Activated T-helper 2 cell treated with anti-CD3 and anti-CD28 coated beads, Interferon-gamma antibody, Interleukin-2, Interleukin-4, amounts not matched to agents 10 μg/mL and 5 μg/mL and 100 μg/mL, durations not matched to agents 14 hours and 24 hours and 36 hours (primary cell): Measurements from ENCODE around the gene MIOS. TPM values are rescaled to one million over a fixed set of nuclear protein-coding genes. Genes with fewer than 3 reads are reported as not detected.

Source experiments
- DNase-seq: peaks from one replicate; pipeline ENCODE4 v3.0.0; 2021; ENCODE audit warnings: low spot score
- H3K27ac Mint-ChIP-seq: one replicate; pipeline ENCODE4 v1.8.0; 2021; ENCODE audit warnings: mixed read lengths
- H3K27me3 Mint-ChIP-seq: one replicate; pipeline ENCODE4 v1.8.0; 2021; ENCODE audit warnings: low read depth, mixed read lengths
- H3K36me3 Mint-ChIP-seq: one replicate; pipeline ENCODE4 v1.8.0; 2021; ENCODE audit warnings: low read depth, mixed read lengths
- H3K4me1 Mint-ChIP-seq: one replicate; pipeline ENCODE4 v1.8.0; 2021; ENCODE audit warnings: low read depth, mixed read lengths
- H3K4me3 Mint-ChIP-seq: one replicate; pipeline ENCODE4 v1.8.0; 2021; ENCODE audit warnings: low read depth, mild to moderate bottlenecking, moderate library complexity, mixed read lengths
- H3K9me3 Mint-ChIP-seq: one replicate; pipeline ENCODE4 v1.8.0; 2021; ENCODE audit warnings: mixed read lengths
- intact Hi-C: fragments of 100-400 bp; cut with micrococcal nuclease; formaldehyde crosslinking; loops from one replicate; pipeline ENCODE4 v1.15.1; 2023
- total RNA-seq: library from RNA; stranded (reverse); gene quantifications from 2 replicates; pipeline ENCODE4 v1.2.3, GENCODE V29; 2022

MIOS gene
- total RNA-seq = 29.8 and 30.3 TPM in 2 replicates

DNA sequence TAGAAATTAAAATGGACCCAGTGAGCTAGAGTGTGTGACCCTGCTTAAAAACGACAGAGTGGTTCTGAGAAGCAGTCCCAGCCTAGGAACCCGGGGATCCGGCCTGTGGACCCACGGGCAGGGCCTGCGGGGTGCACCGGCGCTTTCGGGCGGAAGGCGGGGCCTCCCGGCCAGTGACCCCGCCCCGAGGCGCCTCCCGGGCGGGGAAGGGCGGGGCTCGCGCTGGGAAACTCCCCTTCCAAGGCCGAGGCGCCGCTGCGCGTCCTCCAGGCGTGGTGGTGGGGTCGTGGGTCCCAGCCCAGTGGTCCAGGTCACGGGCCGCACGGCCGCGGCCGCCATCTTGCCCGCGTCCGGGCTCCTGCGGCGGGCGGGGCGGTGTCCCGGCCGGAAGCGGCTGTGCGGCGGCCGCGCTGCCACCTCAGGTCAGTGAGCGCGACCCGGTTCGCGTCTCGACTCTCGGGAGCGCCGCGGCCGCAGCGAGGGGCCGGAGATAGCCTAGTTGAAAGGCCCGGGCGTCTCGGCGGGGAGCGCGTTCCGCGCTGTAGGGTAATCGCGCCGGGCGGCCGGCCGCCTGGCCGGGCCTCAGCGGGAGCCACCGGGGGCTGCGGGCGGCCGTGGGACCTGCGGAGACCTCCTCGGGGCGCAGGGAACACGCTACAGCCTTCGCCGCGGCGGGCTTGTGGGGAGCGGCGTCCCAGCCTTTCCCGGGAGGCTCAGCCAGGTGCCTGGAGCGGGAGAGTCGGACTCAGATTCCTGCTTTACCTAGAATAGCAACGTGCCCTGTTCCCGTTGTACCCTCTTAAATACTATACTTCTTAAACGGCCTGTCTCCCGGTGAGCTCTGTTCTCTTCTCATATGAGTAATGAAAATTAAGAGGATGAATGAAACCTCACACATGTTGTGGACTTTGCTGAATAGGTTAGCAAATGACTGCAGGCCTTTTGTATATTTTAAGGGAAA is at the start of gene MIOS:
Gene MIOS (plus strand): TSS at position 234 of the 961 bp plus-strand sequence. CDS start 5,592 bp downstream, outside the sequence.
- H3K4me3 Mint-ChIP-seq = peak within 1 kb of the TSS; percentile 76
- H3K27ac Mint-ChIP-seq = peak within 1 kb of the TSS; percentile 61
- no peaks in the 10 kb centered on the region for H3K9me3 Mint-ChIP-seq
- peaks cover 27% of the 10 kb centered on the region for H3K4me1 Mint-ChIP-seq
- DNase-seq = peak; percentile 76
- peaks cover 26% of the 10 kb centered on the region for H3K36me3 Mint-ChIP-seq
- intact Hi-C loops = loop anchor here (5.0 kb wide), 4 partner anchors 195 to 630 kb away; partner anchors contain the start of gene GLCCI1
- H3K27me3 Mint-ChIP-seq = peaks cover 9% of the 10 kb centered on the region

- no peak overlapping the region for H3K27ac Mint-ChIP-seq
- H3K36me3 Mint-ChIP-seq = no peaks in the 10 kb centered on the region
- intact Hi-C loops = no loop called here
- H3K27me3 Mint-ChIP-seq = peaks cover 8% of the 10 kb centered on the region
- no peaks in the 10 kb centered on the region for H3K9me3 Mint-ChIP-seq
- no peak for DNase-seq
- no peaks in the 10 kb centered on the region for H3K4me1 Mint-ChIP-seq
- H3K4me3 Mint-ChIP-seq = no peak overlapping the region
Measured at GRCh38 chr7:7517754-7518153, 48.9 kb upstream of the MIOS start.

DNA sequence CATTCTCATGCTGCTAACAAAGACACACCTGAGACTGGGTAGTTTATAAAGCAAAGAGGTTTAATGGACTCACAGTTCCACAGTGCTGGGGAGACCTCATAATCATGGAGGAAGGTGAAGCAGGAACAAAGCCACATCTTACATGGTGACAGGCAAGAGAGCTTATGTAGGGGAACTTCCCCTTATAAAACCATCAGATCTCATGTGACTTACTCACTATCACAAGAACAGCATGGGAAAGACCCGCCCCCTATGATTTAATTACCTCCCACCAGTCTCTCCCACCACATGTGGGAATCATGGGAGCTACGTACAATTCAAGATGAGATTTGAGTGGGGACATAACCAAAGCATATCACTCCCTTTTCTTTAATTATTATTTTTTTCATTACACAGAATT is 47.6 kb upstream of the MIOS start:
- no peak overlapping the region for H3K27ac Mint-ChIP-seq
- H3K9me3 Mint-ChIP-seq = no peaks in the 10 kb centered on the region
- H3K36me3 Mint-ChIP-seq = no peaks in the 10 kb centered on the region
- intact Hi-C loops = no loop called here
- H3K27me3 Mint-ChIP-seq = peaks cover 7% of the 10 kb centered on the region
- H3K4me3 Mint-ChIP-seq = no peak overlapping the region
- DNase-seq = no peak
- no peaks in the 10 kb centered on the region for H3K4me1 Mint-ChIP-seq

- DNase-seq = no peak
- Mint-ChIP-seq H3K9me3 (no peaks in the 10 kb centered on the region), H3K4me3 (no peak overlapping the region), H3K36me3 (no peaks in the 10 kb centered on the region), H3K4me1 (no peaks in the 10 kb centered on the region), H3K27ac (no peak overlapping the region), H3K27me3 (peaks cover 7% of the 10 kb centered on the region)
- intact Hi-C loops = no loop called here
Measured at GRCh38 chr7:7519528-7519927, 47.2 kb upstream of the MIOS start.

DNA sequence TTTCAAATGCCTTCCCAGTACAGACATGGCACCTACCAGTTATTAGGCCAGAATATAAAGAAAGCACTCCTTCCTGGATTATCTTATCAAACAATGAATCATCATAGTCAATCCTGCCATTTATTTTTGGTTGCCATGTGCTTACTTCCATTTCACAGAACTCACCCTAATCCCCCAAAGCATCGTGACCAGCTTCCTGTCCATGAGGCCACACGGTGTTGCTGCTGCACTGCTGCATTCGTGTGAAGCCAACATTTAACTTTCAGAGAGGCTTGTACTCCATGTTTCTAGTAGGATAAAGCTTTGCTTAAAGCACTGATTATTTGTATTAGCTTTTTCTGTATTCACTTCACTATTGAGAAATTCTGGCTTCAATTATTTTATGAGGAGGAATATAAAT is 45.4 kb upstream of the MIOS start:
- DNase-seq = no peak
- no peak overlapping the region for H3K4me3 Mint-ChIP-seq
- H3K27me3 Mint-ChIP-seq = peaks cover 8% of the 10 kb centered on the region
- no peak overlapping the region for H3K27ac Mint-ChIP-seq
- H3K9me3 Mint-ChIP-seq = no peaks in the 10 kb centered on the region
- no peaks in the 10 kb centered on the region for H3K36me3 Mint-ChIP-seq
- H3K4me1 Mint-ChIP-seq = no peaks in the 10 kb centered on the region
- intact Hi-C loops = no loop called here

- no peaks in the 10 kb centered on the region for H3K36me3 Mint-ChIP-seq
- no peak overlapping the region for H3K4me3 Mint-ChIP-seq
- no peaks in the 10 kb centered on the region for H3K9me3 Mint-ChIP-seq
- no peak overlapping the region for H3K27ac Mint-ChIP-seq
- no peak for DNase-seq
- H3K27me3 Mint-ChIP-seq = peaks cover 9% of the 10 kb centered on the region
- no peaks in the 10 kb centered on the region for H3K4me1 Mint-ChIP-seq
- intact Hi-C loops = no loop called here
Measured at GRCh38 chr7:7522421-7522820, 44.3 kb upstream of the MIOS start.

GRCh38 chr7:7524121-7524520 is 42.6 kb upstream of the MIOS start:
- H3K4me3 Mint-ChIP-seq = no peak overlapping the region
- no peaks in the 10 kb centered on the region for H3K9me3 Mint-ChIP-seq
- H3K36me3 Mint-ChIP-seq = no peaks in the 10 kb centered on the region
- no peak for DNase-seq
- H3K27ac Mint-ChIP-seq = no peak overlapping the region
- H3K4me1 Mint-ChIP-seq = no peaks in the 10 kb centered on the region
- intact Hi-C loops = no loop called here
- H3K27me3 Mint-ChIP-seq = peaks cover 4% of the 10 kb centered on the region

GRCh38 chr7:7526006-7526405 is 40.7 kb upstream of the MIOS start:
- peaks cover 5% of the 10 kb centered on the region for H3K27me3 Mint-ChIP-seq

DNA sequence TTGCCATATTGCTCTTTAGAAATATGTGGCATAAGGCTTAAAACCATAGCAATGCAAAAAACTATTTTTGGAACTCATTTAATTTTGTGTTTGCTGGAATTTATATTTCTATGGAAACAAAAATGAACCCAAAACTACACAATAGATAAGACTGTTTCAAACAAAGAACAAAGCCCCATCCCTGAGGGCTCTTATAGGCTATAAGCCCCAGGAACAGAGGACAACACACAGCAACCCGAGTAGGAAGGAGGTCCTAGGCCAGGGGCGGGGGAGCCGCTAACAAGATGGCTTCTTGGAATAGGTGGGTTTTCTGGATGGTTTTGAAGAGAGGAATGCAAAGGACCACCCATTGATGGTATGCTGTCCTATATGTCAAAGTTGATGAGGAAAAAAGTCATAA is 39.6 kb upstream of the MIOS start:
- no peak for DNase-seq
- no peak overlapping the region for H3K27ac Mint-ChIP-seq

More at GRCh38 chr7:7526006-7526405, 40.7 kb upstream of the MIOS start:
- Mint-ChIP-seq H3K36me3 (no peaks in the 10 kb centered on the region), H3K4me3 (no peak overlapping the region), H3K9me3 (no peaks in the 10 kb centered on the region), H3K4me1 (no peaks in the 10 kb centered on the region), H3K27ac (no peak overlapping the region)
- DNase-seq = no peak
- intact Hi-C loops = no loop called here

GRCh38 chr7:7529328-7529727 is 37.4 kb upstream of the MIOS start:
- Mint-ChIP-seq H3K9me3 (no peaks in the 10 kb centered on the region), H3K27ac (no peak overlapping the region)

More for the DNA sequence above, 39.6 kb upstream of the MIOS start:
- Mint-ChIP-seq H3K27me3 (peaks cover 5% of the 10 kb centered on the region), H3K9me3 (no peaks in the 10 kb centered on the region), H3K4me3 (no peak overlapping the region), H3K36me3 (no peaks in the 10 kb centered on the region), H3K4me1 (no peaks in the 10 kb centered on the region)
- intact Hi-C loops = no loop called here

DNA sequence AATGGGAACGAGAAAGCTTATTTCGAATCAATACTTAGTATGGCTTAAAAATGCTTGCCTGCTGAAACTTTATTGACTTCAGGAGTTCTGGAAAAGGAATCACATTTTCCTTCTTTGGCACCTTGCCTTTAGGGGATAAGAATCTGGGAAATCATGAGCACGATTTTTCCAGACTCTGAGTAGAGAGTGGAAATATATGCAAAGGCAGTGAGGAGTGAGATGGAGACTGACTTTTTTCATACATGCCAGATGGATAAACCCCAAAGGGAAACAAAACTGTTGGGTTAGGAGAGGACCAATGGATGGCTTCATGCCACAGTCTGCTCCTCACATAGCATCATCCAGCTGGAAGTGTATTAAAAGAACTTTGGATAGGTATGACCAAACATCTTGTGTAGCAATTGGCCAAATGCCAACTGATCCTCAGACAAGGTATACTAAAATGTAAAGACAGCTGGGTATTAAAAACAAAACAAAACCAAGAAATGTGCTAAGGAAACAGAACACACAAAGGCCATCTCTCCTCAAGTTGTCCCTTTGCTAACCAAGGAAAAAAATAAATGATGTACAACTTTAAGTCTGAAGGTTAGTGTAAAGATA is 32.8 kb upstream of the MIOS start:
- intact Hi-C loops = no loop called here
- Mint-ChIP-seq H3K36me3 (no peaks in the 10 kb centered on the region), H3K27me3 (peaks cover 36% of the 10 kb centered on the region), H3K9me3 (no peaks in the 10 kb centered on the region), H3K4me1 (no peaks in the 10 kb centered on the region), H3K4me3 (no peak overlapping the region), H3K27ac (no peak overlapping the region)
- DNase-seq = no peak

More at GRCh38 chr7:7529328-7529727, 37.4 kb upstream of the MIOS start:
- H3K27me3 Mint-ChIP-seq = peaks cover 15% of the 10 kb centered on the region
- no peak overlapping the region for H3K4me3 Mint-ChIP-seq
- DNase-seq = no peak
- intact Hi-C loops = no loop called here
- no peaks in the 10 kb centered on the region for H3K36me3 Mint-ChIP-seq
- H3K4me1 Mint-ChIP-seq = no peaks in the 10 kb centered on the region

DNA sequence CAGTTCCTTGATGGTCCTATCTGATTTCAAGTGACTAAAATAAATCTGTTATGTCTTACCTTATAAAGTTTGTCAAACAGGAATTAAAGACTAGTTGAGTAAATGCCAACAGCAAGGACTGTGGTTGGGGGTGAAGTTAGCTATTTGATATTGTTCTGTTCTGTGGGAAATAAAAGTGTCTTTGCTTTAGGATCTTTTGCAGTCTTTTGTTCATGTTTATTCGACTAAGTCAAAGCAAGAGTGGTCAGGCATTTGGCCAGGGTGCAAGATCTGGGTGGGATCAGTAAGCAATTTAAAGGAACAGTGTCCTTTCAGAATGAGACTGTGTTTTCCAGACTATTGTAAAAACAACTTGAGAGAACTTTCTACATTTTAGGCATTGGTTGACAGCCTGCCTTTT is 31.0 kb upstream of the MIOS start, which contains the start of gene COL28A1:
Gene COL28A1 (minus strand): TSS at position 183 of the 400 bp plus-strand sequence. CDS start 2,998 bp downstream, outside the sequence.
- Mint-ChIP-seq H3K27me3 (peaks cover 35% of the 10 kb centered on the region), H3K4me3 (no peak within 1 kb of the TSS), H3K9me3 (no peaks in the 10 kb centered on the region), H3K36me3 (no peaks in the 10 kb centered on the region), H3K27ac (no peak within 1 kb of the TSS), H3K4me1 (no peaks in the 10 kb centered on the region)
- intact Hi-C loops = no loop called here
- no peak for DNase-seq
